GM21447 (cell line): ENCODE measurements around the gene ATP8A1.
A peak's percentile ranks its signal among the peaks of the same experiment; 100 is the strongest.
"Not testable (repeated sequence)": the region's sequence is repeated elsewhere in the genome, so short reads cannot be mapped to it uniquely, and the experiment has no call there.

Experiments
- ATAC-seq: cut with Tn5 transposase; IDR thresholded peaks from one replicate; pipeline ENCODE4 v1.9.1; 2021; ENCODE audit not compliant: unreplicated experiment

Gene ATP8A1

DNA sequence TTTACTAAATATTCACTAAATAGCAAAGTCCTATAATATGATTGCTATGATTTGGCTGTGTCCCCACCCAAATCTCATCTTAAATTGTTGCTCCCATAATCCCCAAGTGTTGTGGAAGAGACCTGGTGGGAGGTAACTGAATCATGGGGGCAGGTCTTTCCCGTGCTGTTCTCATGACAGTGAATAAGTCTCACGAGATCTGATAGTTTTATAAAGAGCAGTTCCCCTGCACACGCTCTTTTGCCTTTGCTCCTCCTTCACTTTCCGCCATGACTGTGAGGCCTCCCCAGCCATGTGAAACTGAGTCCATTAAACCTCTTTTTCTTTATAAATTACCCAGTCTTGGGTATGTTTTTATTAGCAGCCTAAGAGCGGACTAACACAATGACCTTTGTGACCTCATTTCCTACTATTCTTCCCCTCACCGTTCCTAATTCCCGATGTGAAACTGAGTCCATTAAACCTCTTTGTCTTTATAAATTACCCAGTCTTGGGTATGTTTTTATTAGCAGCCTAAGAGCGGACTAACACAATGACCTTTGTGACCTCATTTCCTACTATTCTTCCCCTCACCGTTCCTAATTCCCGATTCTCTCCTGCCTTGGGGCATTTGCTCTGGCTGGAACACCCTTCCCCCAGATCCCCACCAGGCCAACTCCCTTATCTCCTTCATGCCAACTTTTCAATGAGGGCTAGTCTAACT is 4.2 kb downstream of the ATP8A1 start:
- ATAC-seq, result not testable (repeated sequence)

DNA sequence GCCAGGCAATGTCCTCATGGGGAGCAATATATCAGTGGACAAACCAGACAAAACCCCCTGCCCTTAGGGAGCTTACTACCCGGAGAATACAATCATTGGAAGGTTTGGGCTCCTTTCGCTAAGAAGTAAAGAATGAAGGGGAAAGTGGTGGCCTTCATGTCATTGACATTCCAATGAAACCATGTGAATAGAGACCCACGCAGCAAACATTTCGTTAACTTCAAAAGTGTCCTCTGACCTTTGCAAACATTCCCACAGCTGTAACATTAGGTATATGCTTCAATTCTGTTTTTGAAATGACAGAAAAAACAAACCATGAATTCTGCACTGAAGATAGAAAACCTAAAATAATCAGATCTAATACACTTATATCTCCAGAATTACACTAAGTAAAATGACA is 7.0 kb downstream of the ATP8A1 start:
- no peak for ATAC-seq

DNA sequence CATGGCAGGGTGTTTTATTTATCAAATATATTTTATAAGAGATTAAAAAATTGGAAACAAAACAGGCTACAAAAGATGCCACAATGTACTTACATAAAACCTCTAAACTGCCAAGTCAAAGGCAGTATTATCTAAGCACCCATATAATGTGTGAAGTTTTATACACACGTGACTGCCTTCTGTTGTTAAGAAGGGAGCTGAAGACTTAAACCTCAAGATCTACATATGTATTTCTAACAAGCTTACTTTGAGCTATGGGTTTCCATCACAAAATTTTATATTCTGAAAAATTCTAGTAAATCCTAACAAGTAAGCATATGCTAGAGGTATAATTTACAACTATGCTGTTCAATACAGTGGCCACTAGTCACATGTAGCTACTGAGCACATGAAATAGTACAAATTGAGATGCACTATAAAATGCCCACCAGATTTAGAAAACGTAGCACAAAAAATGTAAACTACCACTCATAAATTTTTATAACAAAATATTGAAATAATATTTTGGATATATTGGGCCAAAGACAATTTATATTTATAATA is 9.8 kb downstream of the ATP8A1 start:
- no peak for ATAC-seq

DNA sequence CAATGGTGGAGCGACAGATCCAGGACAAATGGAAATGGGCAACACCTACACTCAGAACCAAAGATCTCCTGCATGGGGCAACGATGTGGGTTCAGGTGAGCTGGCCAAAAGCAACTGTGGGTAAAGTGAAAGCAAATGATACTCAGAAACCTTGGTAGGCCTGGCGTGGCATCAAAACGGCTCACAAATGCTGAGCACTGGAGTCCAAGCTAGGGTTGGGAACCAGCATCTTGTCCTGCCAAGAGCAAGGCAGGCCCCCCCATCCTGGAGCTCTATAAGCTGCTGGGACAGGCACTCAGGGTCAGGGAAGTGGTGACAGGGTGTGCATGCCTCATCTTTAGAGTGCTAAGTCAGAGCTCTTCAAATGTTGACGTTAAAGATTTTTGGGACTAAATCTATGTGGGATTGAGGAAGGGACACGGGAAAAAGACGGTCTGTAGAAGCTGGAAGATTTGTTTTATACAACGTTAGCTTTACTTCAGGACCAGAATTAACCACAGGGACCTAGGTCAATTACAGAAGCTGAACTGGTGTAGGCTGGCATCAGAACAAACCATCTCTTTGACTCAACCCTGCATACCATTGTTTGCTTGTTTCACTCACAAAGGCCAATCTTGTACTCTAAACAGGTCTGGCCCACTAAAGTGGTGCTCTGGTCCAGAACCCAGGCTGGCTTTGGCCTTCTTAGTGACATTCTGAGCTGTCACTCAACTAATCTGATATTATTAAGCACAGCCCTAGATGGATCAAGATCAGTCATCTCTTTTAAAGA is 10.7 kb downstream of the ATP8A1 start:
- no peak for ATAC-seq

DNA sequence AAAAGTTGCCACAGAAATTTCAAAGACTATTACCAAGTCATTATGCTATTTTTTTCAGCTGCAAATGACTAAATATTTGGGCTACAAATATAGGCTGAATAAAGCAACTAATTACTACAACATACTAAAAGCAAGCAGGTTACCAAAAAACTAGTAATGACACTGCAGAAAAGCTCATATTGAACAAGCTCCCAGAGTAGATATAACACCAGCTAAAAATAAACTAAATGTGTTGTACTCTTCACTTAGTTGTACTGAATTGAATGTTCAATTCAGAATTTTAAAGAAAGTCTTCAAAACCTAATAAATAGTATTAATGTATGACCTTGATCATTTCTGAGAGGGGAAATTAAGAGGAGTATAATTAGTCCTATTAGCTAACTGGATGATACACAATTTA is 12.0 kb downstream of the ATP8A1 start:
- ATAC-seq, result no peak

DNA sequence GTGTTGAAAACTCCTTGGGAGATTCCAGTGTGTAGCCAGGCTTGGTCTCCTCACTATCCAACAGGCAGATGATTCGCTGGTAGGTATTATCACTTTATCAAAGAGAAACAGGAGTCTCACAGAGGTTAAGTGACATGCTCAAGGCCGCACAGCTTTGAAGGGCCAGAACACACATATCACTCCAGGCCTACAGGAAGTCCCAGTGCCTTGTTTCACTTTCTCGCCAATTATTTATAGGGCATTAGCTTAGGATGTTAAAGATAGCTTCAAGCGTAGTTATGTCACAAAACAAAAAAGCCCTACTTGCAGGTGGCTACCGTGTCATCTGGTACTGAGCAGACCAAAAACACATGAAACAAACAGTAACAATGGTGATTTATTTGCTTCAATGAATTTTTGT is 13.2 kb downstream of the ATP8A1 start:
- peak; percentile 58 for ATAC-seq

DNA sequence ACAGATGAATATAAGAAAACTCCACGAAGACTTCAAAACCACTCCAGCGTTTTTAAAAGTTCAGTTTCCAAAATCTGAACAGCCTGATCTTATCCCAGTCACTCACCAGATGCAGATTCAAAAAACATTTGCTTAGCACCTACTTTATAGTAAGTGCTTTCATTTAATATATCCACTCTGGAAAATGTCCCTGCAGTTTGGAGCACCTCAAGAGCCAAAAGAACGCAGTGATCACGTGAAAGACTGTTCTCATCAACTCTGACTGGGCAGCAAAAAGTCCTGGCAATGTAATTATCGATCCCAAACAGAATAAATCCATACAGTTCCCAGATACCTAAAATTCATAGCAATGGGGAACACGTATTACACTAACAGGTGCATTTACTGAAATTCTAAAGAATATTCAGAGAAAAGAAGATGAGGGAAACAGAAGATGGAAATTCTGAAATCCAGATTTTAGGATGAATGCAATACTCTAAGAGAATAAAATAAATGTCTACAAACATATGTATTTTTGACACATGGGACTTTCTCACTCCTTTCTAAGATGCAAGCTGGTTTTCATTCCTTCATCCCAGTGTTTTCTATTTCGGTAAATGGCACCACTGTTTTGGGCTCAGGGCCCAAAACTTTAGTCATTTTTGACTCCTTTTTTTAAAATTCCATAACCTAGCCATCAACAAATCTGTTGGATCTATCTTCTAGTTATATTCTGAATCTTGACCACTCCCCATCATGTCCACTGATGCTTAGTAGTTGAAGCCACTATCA is 13.9 kb downstream of the ATP8A1 start:
- no peak for ATAC-seq

DNA sequence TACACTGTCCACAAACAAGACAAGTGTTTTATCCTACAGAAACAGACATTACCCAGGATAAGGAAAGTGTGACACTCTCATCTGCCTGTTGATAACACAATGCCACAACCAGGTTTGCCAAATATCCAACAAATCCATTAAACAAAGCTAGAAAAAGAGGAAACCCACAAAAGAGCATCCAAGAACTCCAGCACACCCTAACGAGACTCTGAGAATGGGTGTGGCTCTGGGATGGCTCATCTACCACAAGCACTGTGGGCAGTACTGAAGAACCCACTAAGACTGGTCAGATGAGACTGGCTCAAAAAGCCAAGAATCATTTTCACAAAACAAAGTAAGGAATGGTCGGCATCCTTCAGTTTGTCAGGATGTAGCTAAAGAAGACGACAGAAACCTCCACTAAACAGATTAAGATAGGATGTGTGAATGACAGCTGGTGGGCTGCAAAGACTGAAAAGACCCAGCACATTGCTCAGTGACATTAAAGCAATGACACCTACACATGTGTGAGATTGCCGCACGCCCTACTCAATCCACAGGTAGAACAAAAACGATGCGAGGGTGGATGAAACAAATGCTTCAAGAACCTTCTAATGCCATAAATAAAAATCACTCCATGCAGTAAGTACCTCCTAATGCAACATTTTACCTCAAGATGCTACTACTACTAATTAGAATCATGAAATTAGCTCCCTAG is 14.7 kb downstream of the ATP8A1 start:
- ATAC-seq, result no peak

DNA sequence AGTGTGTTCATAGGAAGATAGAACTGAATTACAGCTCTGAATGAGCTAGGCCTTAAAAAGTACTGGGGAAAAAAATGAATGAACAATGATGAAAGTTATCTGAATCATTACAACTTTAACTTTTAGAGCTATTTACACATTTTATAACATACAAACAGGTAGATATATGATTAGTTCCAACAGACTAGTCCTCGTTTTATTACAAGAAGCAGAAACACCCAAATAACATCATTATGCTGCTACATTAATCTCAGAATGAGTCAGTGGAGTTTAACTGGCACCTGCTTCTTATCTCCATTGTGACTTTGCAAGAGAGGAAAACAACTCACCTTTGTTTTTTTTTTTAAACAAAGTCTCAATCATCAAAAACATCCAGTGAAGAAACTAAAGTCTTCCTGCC is 15.2 kb downstream of the ATP8A1 start:
- ATAC-seq, result peak; percentile 13

DNA sequence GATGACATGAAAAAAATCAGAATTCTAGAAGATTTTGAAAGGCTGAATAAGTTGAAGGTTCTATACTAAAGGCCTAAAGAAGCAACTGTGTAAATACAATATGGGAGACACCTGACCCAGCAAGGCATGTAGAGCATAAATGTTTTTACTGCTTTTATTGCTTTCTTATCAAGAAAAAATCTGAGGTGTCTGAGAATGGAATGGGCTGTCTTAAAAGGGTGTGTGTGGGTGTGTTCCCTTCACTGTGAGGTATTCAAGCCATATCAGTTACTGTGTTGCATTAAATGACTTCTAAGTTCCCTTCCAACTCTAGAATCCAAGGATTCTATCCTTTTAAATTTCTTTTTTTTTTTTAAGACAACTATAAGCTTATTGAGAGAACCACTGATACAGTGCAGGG is 15.7 kb downstream of the ATP8A1 start:
- ATAC-seq, result no peak

DNA sequence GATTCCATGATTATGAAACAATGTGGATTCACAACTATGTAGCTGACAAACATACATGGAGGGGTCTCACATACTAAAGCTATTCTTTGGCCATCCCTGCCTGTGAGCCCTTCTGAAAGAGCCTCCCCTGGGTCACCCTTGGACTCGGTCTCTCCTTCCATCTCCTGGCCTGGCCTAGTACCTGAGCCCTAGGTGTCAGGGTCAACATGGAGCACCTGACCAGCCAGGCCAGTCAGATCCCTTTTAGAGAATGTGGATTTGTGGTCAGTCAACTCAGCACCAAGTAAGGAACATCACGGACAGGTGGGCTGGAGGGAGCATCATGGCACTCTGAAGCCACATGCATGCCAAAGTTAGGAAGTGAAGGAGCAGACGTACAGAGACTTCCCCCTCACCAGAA is 16.3 kb downstream of the ATP8A1 start:
- no peak for ATAC-seq

DNA sequence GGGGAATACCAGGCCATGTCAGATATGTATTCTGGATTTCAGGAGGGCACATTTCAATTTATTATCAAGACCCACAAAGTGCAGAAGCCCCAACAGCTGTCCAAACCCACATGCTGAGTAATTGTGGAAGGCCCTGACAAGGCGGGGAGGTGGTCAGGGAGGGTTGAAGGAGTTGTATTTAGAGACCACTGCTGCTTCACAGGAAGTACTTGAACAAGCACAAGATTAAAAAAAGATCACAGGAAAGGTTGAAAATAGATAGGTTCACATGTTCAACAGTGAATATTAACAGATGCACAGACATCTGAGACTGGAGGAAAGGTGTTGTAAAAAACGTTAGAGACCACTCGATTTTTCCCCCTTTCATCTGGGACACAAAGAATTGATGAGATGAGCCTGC is 17.9 kb downstream of the ATP8A1 start:
- ATAC-seq, result peak; percentile 69

DNA sequence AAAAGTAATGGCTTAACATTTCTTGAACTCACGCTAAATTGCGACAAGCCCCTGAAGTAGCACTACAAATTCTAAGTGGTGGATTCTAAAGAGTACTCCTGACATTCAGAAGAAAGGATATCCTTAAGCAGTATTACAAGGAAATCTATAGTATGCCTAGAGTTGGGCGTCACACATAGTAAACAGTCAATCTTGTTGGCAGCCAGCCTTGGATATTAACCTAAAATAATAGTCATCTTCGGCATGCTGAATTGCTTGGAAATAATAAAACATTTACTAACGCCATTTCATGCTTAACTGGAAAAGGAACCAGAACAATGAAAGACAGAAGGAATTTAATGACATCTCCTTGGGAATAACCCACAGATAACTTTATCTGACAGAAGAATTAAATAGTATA is 18.6 kb downstream of the ATP8A1 start:
- no peak for ATAC-seq

DNA sequence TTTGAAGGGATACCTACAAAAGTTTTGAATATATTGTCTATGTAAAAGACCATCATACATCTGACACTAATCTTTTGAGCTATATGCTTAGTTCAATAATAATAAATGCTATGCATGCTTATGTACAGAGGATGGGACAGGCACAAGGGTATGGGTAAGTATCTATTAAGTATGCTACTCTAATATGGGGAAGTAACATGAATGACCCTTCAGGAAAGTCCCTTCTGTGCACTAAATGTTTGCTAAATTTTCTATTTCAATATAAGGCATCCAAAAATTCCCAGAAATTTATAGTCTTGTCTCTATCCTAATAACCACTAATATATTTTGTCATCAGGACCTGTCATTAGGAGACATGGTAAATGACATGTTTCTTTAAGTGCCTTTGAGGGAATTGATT is 19.0 kb downstream of the ATP8A1 start:
- ATAC-seq, result no peak

DNA sequence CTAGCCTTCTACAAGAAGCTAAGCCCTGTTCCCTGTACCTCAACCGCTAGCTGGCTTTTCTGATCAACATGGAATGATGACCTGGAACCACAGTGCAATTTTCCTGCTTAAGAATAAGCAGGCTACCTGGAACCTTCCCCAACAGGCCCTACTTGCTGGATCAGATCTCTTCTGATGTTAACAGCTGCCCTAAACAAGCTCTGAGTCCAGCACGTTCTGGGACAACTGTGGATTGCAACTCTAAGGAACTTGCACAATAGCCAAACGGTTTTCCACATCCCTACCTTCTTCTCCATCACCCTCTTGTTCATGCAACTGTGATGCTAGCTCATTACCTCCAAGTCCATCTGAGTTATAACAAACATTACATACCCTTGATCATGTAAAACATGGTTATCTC is 19.8 kb downstream of the ATP8A1 start:
- no peak for ATAC-seq

DNA sequence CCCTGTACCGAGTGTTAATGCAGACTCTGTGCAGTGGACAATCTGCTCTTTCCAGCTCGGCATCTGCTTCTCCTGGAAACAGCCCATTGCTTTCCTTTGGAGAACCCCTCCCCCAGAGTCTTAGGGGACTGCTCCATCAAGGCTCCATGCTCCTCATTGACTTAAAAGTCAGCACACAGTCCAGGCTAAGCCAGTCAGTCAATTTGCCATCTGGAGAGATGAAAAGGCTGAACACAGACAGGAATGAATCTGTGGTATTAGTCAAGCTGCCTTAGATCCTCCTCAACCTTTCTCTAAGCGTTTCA is 20.3 kb downstream of the ATP8A1 start:
- no peak for ATAC-seq

DNA sequence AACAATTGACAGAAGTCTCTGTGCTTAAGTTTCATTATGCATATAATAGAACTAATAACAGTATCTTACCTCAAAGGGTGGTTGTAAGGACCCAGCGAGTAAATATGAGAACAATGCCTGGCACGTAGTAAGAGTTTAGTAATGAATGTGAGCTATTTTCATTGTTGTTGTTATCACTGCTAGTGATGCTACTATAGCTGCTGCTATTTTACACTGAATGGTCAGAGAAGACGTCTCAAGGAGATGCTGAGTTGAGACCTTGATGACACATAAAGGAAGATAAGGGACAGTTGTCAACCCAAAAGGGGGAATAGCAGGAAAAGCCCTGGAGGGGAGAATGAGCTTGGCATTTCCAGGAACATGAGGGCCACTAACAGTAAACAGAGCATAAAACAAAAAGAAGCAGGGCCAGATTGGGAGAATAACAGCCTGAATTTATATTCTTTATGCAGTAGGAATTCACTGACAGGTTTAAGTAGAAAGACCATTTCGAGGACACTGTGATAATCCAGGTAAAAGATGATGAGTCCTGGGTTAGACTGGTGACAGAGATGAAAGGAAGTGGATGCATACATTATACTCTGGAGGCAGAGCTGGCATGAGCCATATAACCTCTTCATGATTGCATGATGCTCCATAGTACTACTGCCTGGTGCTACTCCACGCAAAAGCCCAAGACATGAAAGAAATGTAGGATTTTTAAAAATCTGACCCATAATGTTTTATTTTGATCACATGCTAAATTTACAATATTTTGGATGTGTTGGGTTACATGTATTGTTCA is 23.1 kb downstream of the ATP8A1 start:
- ATAC-seq, result peak; percentile 67

DNA sequence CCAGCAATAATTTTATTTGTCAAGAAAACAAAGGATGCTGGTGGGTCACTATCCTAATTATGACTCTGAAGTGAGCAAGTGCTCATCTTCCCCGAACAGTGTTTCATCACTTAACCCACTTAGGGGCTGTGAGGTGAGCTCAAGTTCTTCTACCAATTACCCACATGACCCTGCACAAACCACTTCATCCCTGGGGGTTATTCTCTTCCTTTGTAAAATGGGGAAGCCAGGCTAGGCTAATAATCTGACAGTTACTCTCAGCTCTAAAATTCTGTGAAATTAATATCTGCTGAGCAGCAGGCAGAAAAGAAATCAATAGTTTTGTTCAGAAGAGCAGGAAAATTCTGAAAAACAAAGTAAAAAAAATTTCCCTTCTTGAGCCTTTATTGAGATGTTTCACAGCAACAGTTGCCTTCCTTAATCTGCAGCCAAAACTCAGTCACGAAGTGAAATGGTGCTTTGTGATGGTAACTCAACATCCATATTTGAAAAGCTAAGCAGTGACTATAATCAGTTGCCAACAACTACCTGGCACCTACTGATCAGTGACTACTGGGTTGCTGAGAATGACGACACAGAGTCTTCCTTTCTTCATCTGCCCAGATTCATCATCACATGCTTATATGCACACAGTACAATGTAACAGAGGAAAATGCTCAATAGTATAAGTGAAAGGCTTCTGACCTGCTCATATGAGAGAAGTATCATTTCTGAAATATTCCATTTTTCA is 24.1 kb downstream of the ATP8A1 start:
- ATAC-seq, result no peak

DNA sequence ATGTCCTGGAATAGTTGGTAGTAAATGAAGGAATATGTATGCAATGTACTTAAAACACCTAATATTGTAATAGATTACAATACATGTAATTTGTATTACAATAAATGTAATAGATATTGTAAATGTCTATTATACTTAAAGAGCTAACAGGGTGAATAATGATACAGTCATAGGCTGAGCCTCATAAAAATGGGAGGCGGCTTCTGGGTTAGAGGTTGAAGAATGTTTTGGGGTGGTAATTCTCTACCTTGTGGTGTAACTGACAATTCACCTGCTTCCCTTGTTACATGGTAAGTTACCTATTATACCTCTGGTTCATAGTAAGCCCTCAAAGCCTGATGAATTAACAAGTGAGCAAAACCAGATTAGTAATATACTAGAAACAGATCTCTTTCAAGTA is 26.0 kb downstream of the ATP8A1 start:
- ATAC-seq, result no peak

DNA sequence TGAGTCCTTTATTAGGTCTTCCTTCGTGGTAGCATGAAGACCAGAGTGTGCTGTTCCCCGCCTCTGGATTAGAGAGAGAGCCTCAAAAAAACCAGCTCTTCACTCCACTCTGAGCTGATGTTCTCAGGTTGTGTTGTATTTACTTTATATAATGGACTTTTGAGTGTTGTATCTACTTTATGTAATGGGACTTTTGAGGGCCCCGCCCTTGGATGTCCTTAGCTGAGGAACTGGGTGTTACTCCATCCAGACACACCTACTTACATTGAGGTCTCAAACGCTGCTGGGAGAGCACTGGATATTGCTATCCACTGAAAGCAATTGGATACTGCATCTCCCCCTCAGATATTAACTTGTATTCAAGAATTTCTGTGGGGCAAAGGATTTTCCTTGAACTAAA is 28.2 kb downstream of the ATP8A1 start:
- no peak for ATAC-seq
